DLD1 (cell line): ENCODE data around the gene TRAF3IP3.

Source experiments
- in situ Hi-C: cut with HindIII; loops from 2 replicates; pipeline ENCODE4 v1.10.0; 2017; ENCODE audit warnings: low sequenced_read_pairs

TRAF3IP3 gene

DNA sequence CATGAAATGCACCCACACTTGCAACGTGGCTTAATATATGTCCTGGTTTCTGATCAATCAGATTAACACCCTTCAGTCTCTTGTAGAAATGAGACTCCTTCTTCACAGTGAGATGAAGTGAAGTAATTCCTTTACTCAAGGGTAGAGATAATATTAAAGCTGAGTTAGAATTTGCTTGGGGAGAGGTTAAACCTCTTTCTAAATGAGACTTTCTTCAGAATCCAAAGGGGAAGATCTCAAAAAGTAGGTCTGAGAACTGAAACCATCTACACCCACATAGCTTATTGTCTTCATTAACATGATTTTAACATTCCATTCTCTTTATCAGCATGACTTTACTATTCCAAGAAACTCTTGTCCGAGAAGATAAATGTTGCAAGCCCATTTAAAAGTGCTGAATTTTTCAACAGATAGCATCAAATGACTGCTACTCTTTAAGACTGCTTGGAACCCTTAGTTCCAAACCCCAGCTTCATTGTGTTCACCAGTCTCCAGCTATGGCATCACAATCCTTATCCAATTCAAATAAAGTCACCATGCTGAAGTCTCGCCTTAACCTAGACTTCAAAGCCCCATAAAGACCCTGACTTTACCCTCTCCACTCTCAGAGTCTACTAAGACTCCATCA, 19.2 kb upstream of the TRAF3IP3 start:
- in situ Hi-C loops, result no loop called here

DNA sequence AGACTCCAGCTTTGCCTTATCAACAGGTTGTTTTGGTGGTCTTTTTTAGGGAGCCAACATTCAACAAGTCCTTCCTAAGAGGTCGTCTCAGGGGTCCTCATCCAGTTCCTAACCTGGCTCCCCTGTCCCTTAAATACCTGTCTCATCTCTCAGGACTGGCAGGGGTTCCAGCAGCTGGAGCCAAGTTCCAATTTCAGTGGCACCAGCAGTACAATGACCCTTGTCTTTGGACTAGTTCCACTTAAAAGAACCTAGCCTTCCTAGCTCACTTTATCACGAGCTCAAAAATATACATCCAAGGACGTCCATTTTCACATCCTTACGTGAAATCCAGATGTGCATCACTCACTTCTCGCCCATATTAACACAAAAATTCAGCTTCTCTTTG, 18.7 kb upstream of the TRAF3IP3 start:
- in situ Hi-C loops, result no loop called here

DNA sequence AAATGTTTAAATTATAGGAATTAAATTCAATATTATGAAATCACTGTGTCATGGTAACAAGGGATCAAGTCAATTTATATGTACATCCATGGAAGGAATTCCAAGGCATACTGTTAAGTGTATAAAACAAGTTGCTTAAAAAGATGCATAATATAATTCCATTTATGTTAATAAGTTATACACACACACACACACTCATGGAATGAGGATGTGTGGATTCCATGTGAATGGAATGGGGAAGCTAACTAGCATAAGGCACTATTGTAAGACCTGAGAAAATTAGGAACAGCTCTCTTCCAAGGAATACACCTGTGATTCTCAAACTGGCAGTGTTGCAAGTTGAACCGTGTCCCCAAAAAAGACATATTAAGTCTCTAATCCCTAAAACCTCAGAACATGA, 17.6 kb upstream of the TRAF3IP3 start:
- in situ Hi-C loops, result no loop called here

- in situ Hi-C loops, result no loop called here
Observed at GRCh38 chr1:209741193-209741592, 14.7 kb upstream of the TRAF3IP3 start.

GRCh38 chr1:209741889-209742288, 14.0 kb upstream of the TRAF3IP3 start:
- in situ Hi-C loops, result no loop called here

DNA sequence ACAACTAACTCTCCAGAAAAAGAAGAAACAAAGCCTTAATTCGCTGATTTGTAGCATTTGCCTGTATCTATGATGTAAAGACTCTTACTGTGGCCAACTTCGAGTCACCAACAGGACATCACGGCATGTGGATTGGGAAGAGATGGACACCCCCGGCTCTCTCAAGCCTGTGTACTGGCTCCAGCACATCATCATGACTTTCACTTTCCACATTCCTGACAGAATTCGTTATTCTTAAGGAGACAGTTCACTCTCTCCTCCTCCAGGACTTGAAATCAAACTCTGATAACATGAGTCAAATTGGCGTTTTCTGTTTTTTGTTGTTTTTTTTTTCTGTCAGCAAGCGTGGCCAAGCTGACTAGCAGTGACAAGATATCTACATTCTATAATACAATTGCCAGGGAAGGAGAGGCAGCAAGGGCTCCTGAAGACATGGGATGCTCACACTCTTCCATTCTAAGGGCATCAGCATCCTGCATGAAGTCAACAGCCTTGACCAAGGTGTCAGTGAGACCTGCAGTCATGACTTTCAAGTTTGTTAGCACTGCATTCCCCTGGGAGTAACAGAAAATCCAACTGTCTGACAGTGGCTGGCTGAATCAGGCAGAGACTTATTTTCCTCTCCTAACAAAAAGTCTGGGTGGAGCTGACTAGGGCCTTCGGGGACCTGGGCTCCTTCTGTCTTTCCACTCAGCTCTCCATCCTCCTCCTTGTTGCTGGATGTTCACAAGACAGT, 13.3 kb upstream of the TRAF3IP3 start:
- in situ Hi-C loops, result no loop called here

GRCh38 chr1:209743145-209743482, 12.7 kb upstream of the TRAF3IP3 start:
- in situ Hi-C loops, result no loop called here

DNA sequence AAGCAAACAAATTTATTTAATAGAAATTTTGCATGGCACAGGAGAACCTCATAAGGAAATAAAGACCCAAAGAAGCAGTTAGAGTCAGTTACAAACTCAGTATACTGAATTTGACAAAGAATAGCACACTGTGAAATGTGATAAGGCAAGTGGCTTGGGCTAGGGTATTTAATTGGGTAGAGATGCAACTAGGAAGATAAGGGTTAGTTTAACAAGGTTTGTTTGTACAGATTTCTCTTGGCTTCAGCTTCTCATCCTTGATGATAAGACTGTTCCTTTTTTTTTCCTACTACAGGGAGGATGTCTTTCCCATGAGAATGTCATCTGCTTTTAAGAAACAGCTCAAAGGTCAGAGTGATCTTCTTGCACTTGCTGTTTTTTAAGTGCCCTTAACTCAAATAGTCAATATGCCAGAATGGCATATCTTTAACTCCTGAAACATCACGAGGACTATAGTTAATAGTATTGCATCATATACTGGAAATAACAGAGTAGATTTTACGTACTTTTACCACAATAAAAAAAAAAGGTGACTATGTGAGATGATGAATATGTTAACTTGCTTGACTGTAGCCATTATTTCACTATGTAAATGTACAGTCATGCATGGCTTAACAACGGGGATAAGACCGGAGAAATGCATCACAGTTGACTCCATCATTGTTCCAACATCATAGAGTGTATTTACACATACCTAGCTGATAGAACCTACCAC, 9.2 kb upstream of the TRAF3IP3 start:
- in situ Hi-C loops, result no loop called here

- in situ Hi-C loops, result no loop called here
Observed at GRCh38 chr1:209747580-209748262, 8.1 kb upstream of the TRAF3IP3 start.

GRCh38 chr1:209748620-209749019, 7.2 kb upstream of the TRAF3IP3 start:
- in situ Hi-C loops, result no loop called here

DNA sequence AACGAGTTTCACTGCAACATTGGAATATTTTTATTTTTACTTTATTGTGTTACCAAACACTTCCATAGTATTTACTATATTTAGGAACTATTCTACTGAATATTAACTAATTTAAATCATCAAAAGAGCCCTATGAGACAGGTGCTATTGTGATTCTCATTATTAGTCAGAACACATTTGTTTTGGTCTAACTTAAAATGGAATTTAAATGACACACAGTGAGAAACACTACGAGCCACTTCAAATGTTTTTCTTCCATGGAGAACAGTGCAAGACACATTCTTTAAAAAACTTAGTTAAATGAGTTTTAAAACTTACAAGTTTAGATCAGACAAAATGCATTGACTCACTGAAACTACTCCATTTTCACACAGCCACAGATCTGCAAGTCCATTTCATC, 6.6 kb upstream of the TRAF3IP3 start:
- in situ Hi-C loops, result no loop called here

GRCh38 chr1:209749670-209750323, 6.1 kb upstream of the TRAF3IP3 start:
- in situ Hi-C loops, result no loop called here

GRCh38 chr1:209751627-209752231, 4.1 kb upstream of the TRAF3IP3 start:
- in situ Hi-C loops, result no loop called here

DNA sequence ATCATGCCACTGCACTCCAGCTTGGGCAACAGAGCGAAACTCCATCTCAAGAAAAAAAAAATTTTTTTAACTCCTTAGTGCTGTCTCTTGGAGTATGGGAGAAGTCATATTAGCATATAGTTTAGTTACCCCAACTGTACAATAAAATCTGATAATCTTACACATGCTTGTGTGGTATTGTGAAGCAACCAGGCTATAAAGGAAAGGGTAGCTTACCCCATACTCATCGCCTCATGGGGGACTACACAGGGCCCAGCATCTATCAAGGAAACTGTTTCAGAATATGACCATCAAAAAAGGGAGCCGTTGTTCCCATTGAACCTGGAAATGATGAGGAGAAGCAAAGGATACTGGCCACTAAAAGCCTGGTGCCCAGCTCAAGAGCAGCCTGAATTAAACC, 3.0 kb upstream of the TRAF3IP3 start:
- in situ Hi-C loops, result no loop called here

DNA sequence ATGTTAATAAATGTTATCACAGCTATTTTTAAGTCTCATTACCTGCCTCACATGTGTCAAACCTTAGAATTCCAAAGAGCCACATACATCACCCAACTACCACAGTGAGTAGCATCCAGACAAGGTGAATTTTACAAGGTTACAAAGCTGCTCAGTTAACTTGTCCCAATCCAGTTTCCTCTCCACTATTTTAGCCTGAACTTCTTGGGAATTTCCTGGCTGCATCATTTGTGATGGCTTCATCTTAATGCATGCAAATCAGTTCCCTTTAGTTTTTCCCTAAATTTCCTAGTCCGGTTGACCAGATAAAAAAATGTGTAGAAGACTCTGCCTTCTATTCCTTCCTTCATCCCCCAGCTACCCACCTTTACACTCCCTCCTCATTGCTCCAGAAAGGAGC, 597 bp upstream of the TRAF3IP3 start:
- in situ Hi-C loops, result no loop called here

- in situ Hi-C loops, result no loop called here
Observed at GRCh38 chr1:209756615-209757445, 977 bp downstream of the TRAF3IP3 start.

DNA sequence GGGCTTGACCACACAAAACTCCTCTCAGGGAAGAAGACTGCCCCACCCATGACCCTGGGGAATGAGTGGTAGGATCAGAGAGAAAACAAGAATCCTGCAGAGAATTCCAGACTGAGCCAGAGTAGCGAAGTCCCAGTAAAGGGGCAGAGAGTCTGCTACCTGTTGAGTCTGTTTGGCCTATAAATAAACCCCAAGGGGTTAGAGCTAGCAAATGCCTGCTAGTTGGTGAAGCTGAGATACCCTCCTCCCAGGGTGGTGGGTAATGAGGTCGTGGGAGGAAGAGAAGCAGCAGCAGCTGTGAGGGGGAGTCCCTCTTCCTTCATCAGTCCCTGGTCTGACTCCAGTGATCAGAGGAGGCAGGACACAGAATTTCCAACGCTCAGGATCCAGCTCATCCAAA, 2.5 kb downstream of the TRAF3IP3 start:
- in situ Hi-C loops, result no loop called here

- in situ Hi-C loops, result no loop called here
Observed at GRCh38 chr1:209759829-209760359, 4.0 kb downstream of the TRAF3IP3 start.

DNA sequence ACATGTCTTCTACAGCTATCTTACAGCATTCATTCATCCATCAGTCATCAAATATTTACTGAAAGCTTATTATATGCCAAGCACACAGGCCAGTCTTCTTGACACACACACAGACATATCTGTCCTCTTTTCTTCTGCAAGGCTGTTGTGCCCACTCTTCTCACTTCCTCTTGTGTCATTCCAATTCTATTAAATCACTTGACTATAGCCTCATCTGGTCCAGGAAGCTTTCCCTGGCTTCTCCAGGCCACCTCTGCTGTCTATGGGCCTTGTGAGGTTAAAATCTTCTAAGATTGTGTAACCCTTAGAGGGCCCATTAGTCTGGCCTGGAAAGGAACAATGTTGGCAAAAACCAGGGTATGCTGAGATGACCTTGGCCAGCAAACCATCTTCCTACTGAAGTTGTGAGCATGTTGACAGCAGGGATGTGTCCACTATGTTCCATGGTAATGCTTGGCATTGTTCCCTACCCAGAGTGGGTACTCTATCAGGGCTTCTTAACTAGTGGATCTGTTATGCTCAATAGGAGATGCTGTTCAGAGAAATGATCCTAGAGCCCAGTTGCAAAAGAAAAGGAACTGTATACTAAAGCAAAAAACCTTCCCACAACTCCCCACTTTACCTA, 5.3 kb downstream of the TRAF3IP3 start:
- in situ Hi-C loops, result no loop called here
